Colonic mucosa (tissue), 4 donors: ENCODE results near the gene HTRA2. TPM values are rescaled to one million over a fixed set of nuclear protein-coding genes. Genes with fewer than 3 reads are reported as not detected.
A peak's percentile ranks its signal among the peaks of the same experiment; 100 is the strongest.

ENCODE experiments used
- DNase-seq: peaks from one replicate; pipeline ENCODE4 v3.0.0-alpha.2; 2020
- H3K27ac ChIP-seq: fragments of 200-600 bp; one replicate; pipeline ENCODE4 v1.8.0; 2021
- H3K27me3 ChIP-seq: fragments of 200-600 bp; one replicate; pipeline ENCODE4 v1.8.0; 2021
- H3K36me3 ChIP-seq: fragments of 200-600 bp; one replicate; pipeline ENCODE4 v1.8.0; 2021
- H3K4me1 ChIP-seq: fragments of 200-600 bp; one replicate; pipeline ENCODE4 v1.8.0; 2021; ENCODE audit warnings: mild to moderate bottlenecking
- H3K4me3 ChIP-seq: fragments of 200-600 bp; one replicate; pipeline ENCODE4 v1.8.0; 2021
- H3K9ac ChIP-seq, 2 donors: one replicate each; pipeline ENCODE4 v1.7.0; 2013; ENCODE audit warnings: control low read depth in 2 of 2, low read depth in 2 of 2, low read length in 2 of 2
- H3K9me3 ChIP-seq: fragments of 200-600 bp; one replicate; pipeline ENCODE4 v1.8.0; 2021
- intact Hi-C: fragments of 100-400 bp; cut with DNase I; formaldehyde crosslinking; loops from one replicate; pipeline ENCODE4 v1.14.1; 2022
- total RNA-seq, 2 donors: library from RNA; stranded (reverse); fragmentation: NEBNext Ultra II Directional in 1 of 2; extraction: Animal tissue kit (Norgen Biotek cat#: 25700) in 1 of 2; gene quantifications; one replicate each; pipeline ENCODE4 v1.2.1, GENCODE V29; 2021
- TF ChIP-seq, protein P1 (sequence below): fragments of 200-600 bp; IDR thresholded peaks from one replicate; pipeline ENCODE4 v1.8.0; 2022; ENCODE audit warnings: antibody characterized with exemption, mild to moderate bottlenecking
- donor health status: healthy.
- donor health status: DM: no; HTN: no; CAD: no.
- donor health status: DM: no; HTN: no; CAD: no.

HTRA2 gene
- total RNA-seq, 2 donors from 2014 or later = 26.3 to 41.5 TPM

GRCh38 chr2:74524005-74524404 lies 5.7 kb upstream of the HTRA2 start:
- Histone ChIP-seq H3K9ac (no peak overlapping the region), H3K4me1 (no peaks in the 10 kb centered on the region), H3K27me3 (no peaks in the 10 kb centered on the region), H3K36me3 (peaks cover 9% of the 10 kb centered on the region), H3K9me3 (no peaks in the 10 kb centered on the region), H3K4me3 (no peak overlapping the region), H3K27ac (no peak overlapping the region)
- intact Hi-C loops = no loop called here
- TF ChIP-seq, protein P1, sequence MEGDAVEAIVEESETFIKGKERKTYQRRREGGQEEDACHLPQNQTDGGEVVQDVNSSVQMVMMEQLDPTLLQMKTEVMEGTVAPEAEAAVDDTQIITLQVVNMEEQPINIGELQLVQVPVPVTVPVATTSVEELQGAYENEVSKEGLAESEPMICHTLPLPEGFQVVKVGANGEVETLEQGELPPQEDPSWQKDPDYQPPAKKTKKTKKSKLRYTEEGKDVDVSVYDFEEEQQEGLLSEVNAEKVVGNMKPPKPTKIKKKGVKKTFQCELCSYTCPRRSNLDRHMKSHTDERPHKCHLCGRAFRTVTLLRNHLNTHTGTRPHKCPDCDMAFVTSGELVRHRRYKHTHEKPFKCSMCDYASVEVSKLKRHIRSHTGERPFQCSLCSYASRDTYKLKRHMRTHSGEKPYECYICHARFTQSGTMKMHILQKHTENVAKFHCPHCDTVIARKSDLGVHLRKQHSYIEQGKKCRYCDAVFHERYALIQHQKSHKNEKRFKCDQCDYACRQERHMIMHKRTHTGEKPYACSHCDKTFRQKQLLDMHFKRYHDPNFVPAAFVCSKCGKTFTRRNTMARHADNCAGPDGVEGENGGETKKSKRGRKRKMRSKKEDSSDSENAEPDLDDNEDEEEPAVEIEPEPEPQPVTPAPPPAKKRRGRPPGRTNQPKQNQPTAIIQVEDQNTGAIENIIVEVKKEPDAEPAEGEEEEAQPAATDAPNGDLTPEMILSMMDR = no peak
- DNase-seq = no peak

DNA sequence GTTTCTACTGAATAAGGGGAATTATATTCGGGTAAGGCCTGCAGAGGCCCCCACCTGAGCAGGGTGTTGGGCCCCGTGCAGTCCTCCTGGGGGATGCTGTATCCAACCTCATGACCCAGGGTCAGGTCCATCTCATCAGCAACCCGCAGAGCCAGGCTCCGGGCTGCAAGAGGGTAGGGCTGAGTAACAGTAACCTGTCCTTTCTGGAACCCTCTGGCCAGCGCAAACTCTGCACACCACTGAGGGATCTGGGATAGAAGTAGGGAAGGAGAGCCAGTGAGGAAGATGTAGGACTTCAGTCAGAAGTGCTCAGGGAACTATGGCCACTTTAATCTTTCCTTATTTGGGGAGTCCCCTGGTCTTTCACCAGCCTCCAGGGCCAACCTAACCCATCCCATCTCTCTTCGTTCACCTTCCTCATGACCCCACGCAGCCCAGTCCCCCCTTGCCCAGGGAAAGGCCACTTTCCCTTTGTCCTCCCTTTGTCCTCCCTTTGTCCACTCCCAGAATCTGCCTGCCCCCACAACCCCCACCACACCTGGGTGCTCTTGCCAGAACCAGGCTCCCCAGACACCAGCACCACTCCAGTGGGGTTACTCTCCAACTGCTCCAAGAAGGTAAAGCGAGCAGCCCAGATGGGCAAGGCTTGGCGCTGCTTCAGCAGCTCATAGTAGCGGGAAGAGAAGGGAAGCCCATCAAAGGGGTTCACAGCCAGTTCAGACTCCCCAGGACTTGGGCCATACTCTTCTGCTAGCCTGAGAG lies 4.6 kb upstream of the HTRA2 start:
- Histone ChIP-seq H3K4me3 (peak overlapping the region; percentile 16), H3K36me3 (peaks cover 9% of the 10 kb centered on the region), H3K27ac (no peak overlapping the region), H3K4me1 (no peaks in the 10 kb centered on the region), H3K9me3 (no peaks in the 10 kb centered on the region), H3K9ac (peak overlapping the region in 1 of 2 donors; percentile 80), H3K27me3 (no peaks in the 10 kb centered on the region)
- DNase-seq = no peak
- TF ChIP-seq, protein P1 = no peak
- intact Hi-C loops = no loop called here

- peak; percentile 87 for DNase-seq
- TF ChIP-seq, protein P1 = no peak
- no peaks in the 10 kb centered on the region for H3K9me3 ChIP-seq
- H3K27me3 ChIP-seq = no peaks in the 10 kb centered on the region
- intact Hi-C loops = no loop called here
- peak within 1 kb of the TSS; percentile 16 for H3K4me3 ChIP-seq
- H3K4me1 ChIP-seq = no peaks in the 10 kb centered on the region
- H3K36me3 ChIP-seq = peaks cover 9% of the 10 kb centered on the region
- no peak within 1 kb of the TSS for H3K27ac ChIP-seq
- peak within 1 kb of the TSS in 1 of 2 donors; percentile 80 for H3K9ac ChIP-seq
Measured at GRCh38 chr2:74525717-74526648, 3.8 kb upstream of the HTRA2 start, which contains the start of gene DQX1. Gene DQX1 (minus strand): TSS chr2:74526231. CDS start chr2:74525729, 502 bp downstream.

DNA sequence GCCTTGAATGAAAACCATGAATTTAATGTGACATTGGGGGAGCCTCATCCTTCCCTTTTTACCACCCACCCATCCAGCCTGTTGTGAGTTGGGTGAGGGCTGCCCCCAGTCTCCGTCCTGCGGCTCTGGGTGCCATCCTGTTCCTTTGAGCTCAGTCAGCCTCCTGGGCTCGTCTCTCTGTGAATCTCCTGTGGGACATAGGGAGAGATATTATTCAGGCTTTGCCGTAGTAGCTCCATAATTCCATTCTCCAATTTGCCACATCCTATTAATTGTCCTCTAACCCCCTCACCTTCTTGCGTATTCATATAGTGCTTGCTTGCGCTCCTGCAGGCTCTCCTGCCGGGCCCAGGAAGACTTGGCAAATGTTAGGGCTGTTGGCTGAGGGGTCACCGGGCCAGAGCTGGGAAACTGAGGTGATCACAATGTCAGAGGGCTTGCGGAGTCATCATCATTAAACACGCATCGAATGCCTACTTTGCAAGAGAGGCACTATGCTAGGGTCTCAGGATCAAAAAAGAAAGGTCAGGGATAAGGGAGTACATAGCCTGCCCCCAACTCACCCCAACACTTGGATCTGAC lies 3.0 kb upstream of the HTRA2 start:
- Histone ChIP-seq H3K27me3 (no peaks in the 10 kb centered on the region), H3K4me3 (no peak overlapping the region), H3K4me1 (no peaks in the 10 kb centered on the region), H3K36me3 (peaks cover 9% of the 10 kb centered on the region), H3K27ac (no peak overlapping the region), H3K9me3 (no peaks in the 10 kb centered on the region), H3K9ac (no peak overlapping the region)
- TF ChIP-seq, protein P1 = no peak
- no peak for DNase-seq
- intact Hi-C loops = no loop called here

DNA sequence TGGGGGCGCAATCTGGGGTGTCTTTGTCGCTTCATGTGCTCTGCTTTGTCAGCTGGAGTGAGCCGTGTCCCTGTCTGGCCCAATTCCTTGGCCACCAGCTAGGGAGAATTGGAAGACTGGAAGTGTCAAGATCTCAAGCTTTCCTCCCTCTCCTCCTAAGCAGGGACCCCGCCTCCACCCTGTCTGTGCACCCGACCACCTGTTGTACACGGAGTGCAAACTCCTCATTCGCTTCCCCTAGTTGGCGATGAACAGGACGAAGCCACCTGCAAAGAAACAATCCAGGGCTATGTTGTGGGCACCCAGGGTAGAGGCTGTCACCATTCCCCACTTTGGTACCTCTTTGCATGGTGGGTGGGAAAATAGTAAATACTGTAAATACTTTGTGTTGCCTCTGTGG lies 2.0 kb upstream of the HTRA2 start:
- Histone ChIP-seq H3K9me3 (no peaks in the 10 kb centered on the region), H3K27me3 (no peaks in the 10 kb centered on the region), H3K4me3 (no peak overlapping the region), H3K36me3 (peaks cover 9% of the 10 kb centered on the region), H3K4me1 (no peaks in the 10 kb centered on the region), H3K27ac (no peak overlapping the region), H3K9ac (peak overlapping the region in 1 of 2 donors; percentile 93)
- intact Hi-C loops = no loop called here
- DNase-seq = no peak
- TF ChIP-seq, protein P1 = no peak
